Measurements from ENCODE around the gene SNX25.

DNA sequence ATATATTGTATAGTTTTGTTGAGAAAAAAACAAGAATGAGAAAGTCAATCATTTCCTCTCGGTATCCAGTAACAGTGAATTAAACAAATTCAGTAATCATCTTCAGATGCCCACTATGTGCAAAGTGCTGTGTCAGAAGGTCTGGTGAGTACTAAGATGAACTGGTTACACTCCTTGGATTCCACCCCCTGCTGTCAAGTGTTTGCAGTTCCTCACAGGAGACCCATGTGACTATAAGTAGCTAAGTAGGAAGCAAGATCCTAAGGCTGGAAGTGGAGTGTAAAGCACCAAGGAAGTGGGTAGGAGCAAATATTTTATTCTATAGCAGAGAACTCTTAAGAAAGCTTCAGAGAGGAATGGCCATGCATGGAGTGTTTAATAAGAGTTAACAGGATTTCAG, 73.6 kb downstream of the SNX25 start:
- no peak for TF ChIP-seq CTCF (IDR thresholded peaks at IDR 0.05; ENCODE audit: poor library complexity, severe bottlenecking)
- no peak for TF ChIP-seq SMC3 (conservative IDR thresholded peaks at IDR 0.05; ENCODE audit: poor library complexity)
- no peak for TF ChIP-seq TAF1 (IDR thresholded peaks at IDR 0.05; ENCODE audit: low read depth)
- TF ChIP-seq POLR2AphosphoS5 (IDR thresholded peaks at IDR 0.05) = no peak
- TF ChIP-seq EP300 (conservative IDR thresholded peaks at IDR 0.05; ENCODE audit: poor library complexity, severe bottlenecking) = no peak
- TF ChIP-seq REST (IDR thresholded peaks at IDR 0.05; ENCODE audit: borderline replicate concordance) = no peak
- TF ChIP-seq EZH2 (IDR thresholded peaks at IDR 0.05; ENCODE audit: borderline replicate concordance, insufficient read depth, low read length, poor library complexity, severe bottlenecking) = no peak
- no peak for TF ChIP-seq RAD21 (conservative IDR thresholded peaks at IDR 0.05)
- TF ChIP-seq MXI1 (conservative IDR thresholded peaks at IDR 0.05; ENCODE audit: poor library complexity, severe bottlenecking) = no peak

Data from neural cell (in vitro differentiated cells).